Vagina (tissue), 2 donors: ENCODE data around the gene ETNK2. TPM values are rescaled to one million over a fixed set of nuclear protein-coding genes. Genes with fewer than 3 reads are reported as not detected.

Experiments used
- DNase-seq, 2 donors: peaks; one replicate each; pipeline ENCODE4 v3.0.0-alpha.2; 2017; ENCODE audit errors: extremely low spot score in 2 of 2
- H3K27ac ChIP-seq: fragments of 200-600 bp; sonication (generic); one replicate; pipeline ENCODE4 v1.5.1; 2019
- H3K27me3 ChIP-seq: fragments of 200-600 bp; sonication (generic); one replicate; pipeline ENCODE4 v1.5.1; 2019
- H3K36me3 ChIP-seq, 2 donors: fragments of 200-600 bp; sonication (generic); one replicate each; pipeline ENCODE4 v1.5.1; 2017 to 2019
- H3K4me1 ChIP-seq: fragments of 200-600 bp; sonication (generic); one replicate; pipeline ENCODE4 v1.5.1; 2019
- H3K4me3 ChIP-seq, 2 donors: fragments of 200-600 bp; sonication (generic); 1 replicate in 1 of 2; 2 replicates in 1 of 2; pipeline ENCODE4 v1.5.1; 2016 to 2019
- H3K9me3 ChIP-seq: fragments of 200-600 bp; sonication (generic); one replicate; pipeline ENCODE4 v1.5.1; 2019
- POLR2A ChIP-seq, 2 donors: fragments of 450-650 bp; IDR thresholded peaks; one replicate each; pipeline ENCODE4 v1.6.1; 2017; ENCODE audit warnings: antibody characterized with exemption in 2 of 2, mild to moderate bottlenecking in 2 of 2, moderate library complexity in 2 of 2
- POLR2AphosphoS5 ChIP-seq, 2 donors: sonication (generic); formaldehyde crosslinking; IDR thresholded peaks; one replicate each; pipeline ENCODE4 v1.9.0; 2017; ENCODE audit warnings: antibody characterized with exemption in 2 of 2, mild to moderate bottlenecking in 2 of 2, low read depth in 1 of 2; ENCODE audit not compliant: insufficient read depth in 1 of 2
- intact Hi-C: fragments of 100-400 bp; cut with DNase I; formaldehyde crosslinking; loops from one replicate; pipeline ENCODE4 v1.15.1; 2023
- total RNA-seq: library from RNA; depleted of rRNA; stranded (reverse); fragments of >200 nt; gene quantifications from one replicate; pipeline ENCODE4 v1.2.3, GENCODE V29; 2016
- TF ChIP-seq, protein P1 (sequence below), 3 experiments: fragments of 450-650 bp in 2 of 3; fragments of 200-600 bp in 1 of 3; sonication (generic) in 1 of 3; IDR thresholded peaks; one replicate each; pipeline ENCODE4 v1.5.1; 2017 to 2019; ENCODE audit warnings: antibody characterized with exemption in 3 of 3, mild to moderate bottlenecking in 2 of 3, moderate library complexity in 2 of 3

Gene ETNK2
- total RNA-seq, 1 donor from 2014 or later: 30.9 TPM

DNA sequence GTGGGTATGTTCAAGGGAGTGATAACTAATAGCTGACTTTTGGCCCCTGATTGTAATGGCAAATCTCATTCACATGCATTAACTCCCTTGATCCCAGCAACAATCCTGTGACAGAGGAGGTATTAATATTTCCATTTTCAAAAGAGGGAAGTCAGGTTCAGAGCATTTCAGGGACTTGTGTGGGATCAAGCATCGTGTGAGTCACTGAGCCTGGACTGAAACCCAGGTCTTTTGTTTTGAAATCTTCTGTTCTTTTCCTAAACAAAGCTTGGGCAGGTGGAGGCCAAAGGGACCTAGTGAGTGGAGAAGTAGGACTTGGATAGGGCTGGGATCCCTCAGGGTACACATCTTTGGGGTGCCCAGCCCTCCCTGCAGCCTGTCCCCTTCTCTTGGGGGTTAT, 37.9 kb downstream of the ETNK2 start:
- TF ChIP-seq, protein P1, sequence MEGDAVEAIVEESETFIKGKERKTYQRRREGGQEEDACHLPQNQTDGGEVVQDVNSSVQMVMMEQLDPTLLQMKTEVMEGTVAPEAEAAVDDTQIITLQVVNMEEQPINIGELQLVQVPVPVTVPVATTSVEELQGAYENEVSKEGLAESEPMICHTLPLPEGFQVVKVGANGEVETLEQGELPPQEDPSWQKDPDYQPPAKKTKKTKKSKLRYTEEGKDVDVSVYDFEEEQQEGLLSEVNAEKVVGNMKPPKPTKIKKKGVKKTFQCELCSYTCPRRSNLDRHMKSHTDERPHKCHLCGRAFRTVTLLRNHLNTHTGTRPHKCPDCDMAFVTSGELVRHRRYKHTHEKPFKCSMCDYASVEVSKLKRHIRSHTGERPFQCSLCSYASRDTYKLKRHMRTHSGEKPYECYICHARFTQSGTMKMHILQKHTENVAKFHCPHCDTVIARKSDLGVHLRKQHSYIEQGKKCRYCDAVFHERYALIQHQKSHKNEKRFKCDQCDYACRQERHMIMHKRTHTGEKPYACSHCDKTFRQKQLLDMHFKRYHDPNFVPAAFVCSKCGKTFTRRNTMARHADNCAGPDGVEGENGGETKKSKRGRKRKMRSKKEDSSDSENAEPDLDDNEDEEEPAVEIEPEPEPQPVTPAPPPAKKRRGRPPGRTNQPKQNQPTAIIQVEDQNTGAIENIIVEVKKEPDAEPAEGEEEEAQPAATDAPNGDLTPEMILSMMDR (IDR thresholded peaks at IDR 0.05): no peak
- no peak for TF ChIP-seq POLR2A (IDR thresholded peaks at IDR 0.05)
- no peak for TF ChIP-seq POLR2AphosphoS5 (IDR thresholded peaks at IDR 0.05; ENCODE audit: insufficient read depth in 1 of 2, low read depth in 1 of 2)
- no peak for DNase-seq
- H3K27ac ChIP-seq: no peak overlapping the region

DNA sequence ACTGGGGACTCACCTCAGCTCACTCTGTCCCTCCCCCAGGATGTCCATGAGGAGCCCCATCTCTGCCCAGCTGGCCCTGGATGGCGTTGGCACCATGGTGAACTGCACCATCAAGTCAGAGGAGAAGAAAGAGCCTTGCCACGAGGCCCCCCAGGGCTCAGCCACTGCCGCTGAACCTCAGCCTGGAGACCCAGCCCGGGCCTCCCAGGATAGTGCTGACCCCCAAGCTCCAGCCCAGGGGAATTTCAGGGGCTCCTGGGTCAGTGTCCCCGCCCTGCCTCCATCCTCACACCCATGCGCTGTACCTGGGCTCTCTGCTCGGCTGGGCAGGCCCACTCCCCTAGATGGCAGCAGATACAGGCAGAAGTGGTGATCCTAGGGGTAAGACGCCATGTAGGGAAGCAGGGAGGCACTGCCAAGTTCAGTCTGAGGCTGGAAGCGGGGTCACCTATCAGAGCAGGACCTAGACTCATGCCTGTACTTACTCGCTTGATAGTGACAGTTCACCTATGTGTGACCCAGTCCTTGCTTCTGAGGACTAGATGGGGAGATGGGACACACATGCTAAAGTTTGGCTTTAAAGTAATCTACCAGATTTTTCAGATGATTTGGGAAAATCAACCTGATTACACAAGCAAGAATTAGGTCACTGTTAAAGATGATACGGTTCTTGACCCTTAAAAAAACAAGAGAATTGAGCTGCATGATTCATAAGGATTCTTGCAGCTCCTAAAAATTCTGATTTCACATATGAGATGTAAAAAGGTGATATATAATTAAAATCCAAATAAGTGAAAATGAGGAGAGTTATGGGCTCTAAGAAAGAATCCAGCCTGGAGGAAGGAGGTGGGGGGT, 38.7 kb downstream of the ETNK2 start:
- intact Hi-C loops: no loop called here

More for the DNA sequence above, 37.9 kb downstream of the ETNK2 start:
- H3K27me3 ChIP-seq: no peaks in the 10 kb centered on the region
- peaks cover 6 to 32% of the 10 kb centered on the region in 2 donors for H3K36me3 ChIP-seq
- H3K9me3 ChIP-seq: no peaks in the 10 kb centered on the region
- intact Hi-C loops: no loop called here
- no peak overlapping the region for H3K4me3 ChIP-seq
- H3K4me1 ChIP-seq: peaks cover 51% of the 10 kb centered on the region

DNA sequence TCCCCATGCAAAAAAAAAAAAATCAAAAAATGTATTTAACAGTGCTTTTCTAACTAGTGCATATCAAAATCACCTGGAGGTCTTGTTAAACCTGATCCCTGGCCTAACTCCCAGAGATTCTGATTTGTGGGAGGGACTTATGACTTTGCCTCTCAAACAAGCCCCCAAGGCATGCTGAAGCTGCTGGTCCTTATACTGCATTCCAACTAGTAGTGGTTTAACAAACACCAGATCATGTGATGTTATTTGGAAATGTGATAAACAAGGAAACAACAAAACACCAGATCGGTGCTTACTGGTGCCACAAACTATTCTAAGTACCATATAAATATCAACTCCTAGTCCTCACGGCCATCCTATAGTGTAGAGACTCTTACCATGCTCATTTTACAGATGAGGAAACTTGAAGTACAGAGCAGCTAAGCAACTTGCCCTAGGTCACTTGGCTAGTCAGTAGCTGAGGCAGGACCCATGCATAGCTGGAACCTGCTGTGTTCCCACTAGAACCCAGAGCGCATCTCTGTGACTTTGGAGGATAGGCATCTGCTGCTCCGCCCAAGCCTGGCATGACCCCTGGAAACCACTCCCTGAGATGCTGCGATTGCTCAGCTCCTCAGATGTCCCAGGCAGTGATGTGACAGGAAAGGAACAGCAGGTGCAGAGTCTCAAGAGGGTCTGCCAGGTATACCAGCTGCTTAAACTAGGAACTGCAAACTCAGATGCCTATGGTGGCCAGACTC, 40.8 kb downstream of the ETNK2 start:
- Histone ChIP-seq H3K4me3 (no peak overlapping the region), H3K27me3 (no peaks in the 10 kb centered on the region), H3K27ac (no peak overlapping the region), H3K36me3 (peaks cover 6 to 9% of the 10 kb centered on the region in 2 donors), H3K9me3 (no peaks in the 10 kb centered on the region), H3K4me1 (peaks cover 68% of the 10 kb centered on the region)
- intact Hi-C loops: no loop called here
- no peak for DNase-seq
- TF ChIP-seq POLR2AphosphoS5 (IDR thresholded peaks at IDR 0.05; ENCODE audit: insufficient read depth in 1 of 2, low read depth in 1 of 2): no peak
- TF ChIP-seq POLR2A (IDR thresholded peaks at IDR 0.05): no peak
- TF ChIP-seq, protein P1 (IDR thresholded peaks at IDR 0.05): no peak

More for the DNA sequence above, 38.7 kb downstream of the ETNK2 start:
- Histone ChIP-seq H3K27me3 (no peaks in the 10 kb centered on the region), H3K4me1 (peaks cover 59% of the 10 kb centered on the region), H3K27ac (no peak overlapping the region), H3K9me3 (no peaks in the 10 kb centered on the region), H3K4me3 (no peak overlapping the region), H3K36me3 (peaks cover 6 to 24% of the 10 kb centered on the region in 2 donors)
- DNase-seq: no peak
- TF ChIP-seq, protein P1 (IDR thresholded peaks at IDR 0.05): no peak
- TF ChIP-seq POLR2AphosphoS5 (IDR thresholded peaks at IDR 0.05; ENCODE audit: insufficient read depth in 1 of 2, low read depth in 1 of 2) (no peak), POLR2A (IDR thresholded peaks at IDR 0.05) (no peak)

DNA sequence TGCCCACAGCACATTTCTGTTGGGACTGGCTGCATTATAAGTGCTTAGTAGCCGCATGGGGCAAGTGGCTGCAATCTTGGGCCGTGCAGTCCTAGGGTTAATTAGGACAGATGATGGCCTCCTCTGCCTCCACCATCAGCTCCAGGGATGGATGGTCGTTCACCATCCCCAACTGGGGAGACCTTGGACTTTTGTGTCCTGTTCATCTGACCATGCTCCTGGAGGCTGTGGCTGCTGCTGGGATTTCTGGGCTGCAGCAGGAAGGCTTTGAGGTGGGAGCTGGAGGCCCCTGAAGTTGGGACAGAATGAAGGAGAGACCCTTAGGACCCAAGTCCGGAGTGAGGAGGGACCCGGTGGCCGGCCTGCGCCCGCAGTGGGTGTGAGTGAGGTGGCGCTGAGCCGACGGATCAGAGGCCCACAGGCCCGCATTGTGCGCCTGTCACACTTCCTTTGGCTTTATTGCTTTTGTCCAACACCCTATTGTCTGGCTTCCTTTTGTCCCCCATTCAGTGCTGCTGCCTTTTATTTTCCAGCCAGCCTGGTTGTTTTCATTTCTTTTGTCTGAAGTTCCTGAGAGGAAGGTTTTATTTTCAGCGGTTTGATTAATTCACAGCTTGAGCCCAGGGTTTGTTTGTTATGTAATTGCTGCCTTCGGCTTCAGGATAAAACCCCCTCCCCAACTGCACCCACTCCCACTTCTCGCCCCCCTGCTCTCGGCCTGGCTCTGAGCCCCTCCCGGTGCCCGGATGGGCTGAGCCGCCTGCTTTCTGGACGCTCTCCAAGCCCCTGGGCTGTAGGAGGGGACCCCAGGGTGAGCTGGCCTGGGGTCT, 43.3 kb downstream of the ETNK2 start:
- Histone ChIP-seq H3K27me3 (no peaks in the 10 kb centered on the region), H3K36me3 (no peaks in the 10 kb centered on the region), H3K4me1 (peaks cover 74% of the 10 kb centered on the region), H3K27ac (no peak overlapping the region), H3K9me3 (no peaks in the 10 kb centered on the region), H3K4me3 (no peak overlapping the region)
- no peak for DNase-seq
- intact Hi-C loops: no loop called here
- TF ChIP-seq POLR2A (IDR thresholded peaks at IDR 0.05) (no peak), POLR2AphosphoS5 (IDR thresholded peaks at IDR 0.05; ENCODE audit: insufficient read depth in 1 of 2, low read depth in 1 of 2) (no peak)
- TF ChIP-seq, protein P1 (IDR thresholded peaks at IDR 0.05): no peak
